ENCODE measurements around the gene NDUFS1.
A peak's percentile ranks its signal among the peaks of the same experiment; 100 is the strongest.
"Not testable (repeated sequence)": the region's sequence is repeated elsewhere in the genome, so short reads cannot be mapped to it uniquely, and the experiment has no call there.

NDUFS1 gene

GRCh38 chr2:206095536-206096332 lies 63.5 kb downstream of the NDUFS1 start:
- DNase-seq: no peak

GRCh38 chr2:206092297-206092696 lies 66.9 kb downstream of the NDUFS1 start:
- DNase-seq: no peak

GRCh38 chr2:206088248-206088647 lies 71.0 kb downstream of the NDUFS1 start:
- DNase-seq: no peak

GRCh38 chr2:206086716-206087350 lies 72.4 kb downstream of the NDUFS1 start:
- DNase-seq: no peak

GRCh38 chr2:206085742-206086445 lies 73.3 kb downstream of the NDUFS1 start, which contains the start of gene INO80D:
Gene INO80D (minus strand): TSS chr2:206086174. CDS start chr2:206063016, 23,158 bp downstream.
- DNase-seq: peak; percentile 74

- DNase-seq: no peak
These were observed 74.1 kb downstream of the NDUFS1 start for GRCh38 chr2:206084870-206085741.

- peak; percentile 43 for DNase-seq
These were observed 74.8 kb downstream of the NDUFS1 start for GRCh38 chr2:206084439-206084869.

- no peak for DNase-seq
These were observed 75.4 kb downstream of the NDUFS1 start for GRCh38 chr2:206083602-206084438.

- no peak for DNase-seq
These were observed 76.9 kb downstream of the NDUFS1 start for GRCh38 chr2:206082298-206082843.

- no peak for DNase-seq
These were observed 78.3 kb downstream of the NDUFS1 start for GRCh38 chr2:206080927-206081326.

- no peak for DNase-seq
These were observed 79.4 kb downstream of the NDUFS1 start for GRCh38 chr2:206079699-206080465.

GRCh38 chr2:206077879-206078278 lies 81.4 kb downstream of the NDUFS1 start:
- not testable (repeated sequence) for DNase-seq

GRCh38 chr2:206075113-206075512 lies 84.1 kb downstream of the NDUFS1 start:
- no peak for DNase-seq

- no peak for DNase-seq
These were observed 87.4 kb downstream of the NDUFS1 start for GRCh38 chr2:206071807-206072206.

- DNase-seq: no peak
These were observed 89.8 kb downstream of the NDUFS1 start for GRCh38 chr2:206069417-206069816.

- no peak for DNase-seq
These were observed 91.0 kb downstream of the NDUFS1 start for GRCh38 chr2:206068207-206068606.

Measured in DMS153 (cell line).